ENCODE data around the gene TFAP2B.

- TF ChIP-seq, protein P1, sequence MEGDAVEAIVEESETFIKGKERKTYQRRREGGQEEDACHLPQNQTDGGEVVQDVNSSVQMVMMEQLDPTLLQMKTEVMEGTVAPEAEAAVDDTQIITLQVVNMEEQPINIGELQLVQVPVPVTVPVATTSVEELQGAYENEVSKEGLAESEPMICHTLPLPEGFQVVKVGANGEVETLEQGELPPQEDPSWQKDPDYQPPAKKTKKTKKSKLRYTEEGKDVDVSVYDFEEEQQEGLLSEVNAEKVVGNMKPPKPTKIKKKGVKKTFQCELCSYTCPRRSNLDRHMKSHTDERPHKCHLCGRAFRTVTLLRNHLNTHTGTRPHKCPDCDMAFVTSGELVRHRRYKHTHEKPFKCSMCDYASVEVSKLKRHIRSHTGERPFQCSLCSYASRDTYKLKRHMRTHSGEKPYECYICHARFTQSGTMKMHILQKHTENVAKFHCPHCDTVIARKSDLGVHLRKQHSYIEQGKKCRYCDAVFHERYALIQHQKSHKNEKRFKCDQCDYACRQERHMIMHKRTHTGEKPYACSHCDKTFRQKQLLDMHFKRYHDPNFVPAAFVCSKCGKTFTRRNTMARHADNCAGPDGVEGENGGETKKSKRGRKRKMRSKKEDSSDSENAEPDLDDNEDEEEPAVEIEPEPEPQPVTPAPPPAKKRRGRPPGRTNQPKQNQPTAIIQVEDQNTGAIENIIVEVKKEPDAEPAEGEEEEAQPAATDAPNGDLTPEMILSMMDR (IDR thresholded peaks at IDR 0.05; ENCODE audit: insufficient read depth, low read depth, low read length), result no peak
- TF ChIP-seq EZH2 (IDR thresholded peaks at IDR 0.05; ENCODE audit: insufficient read depth, low read length), result no peak
These were observed 3.4 kb downstream of the TFAP2B start for GRCh38 chr6:50822078-50822476.

Measured in astrocyte (in vitro differentiated cells and primary cell).